CD14-positive monocyte (primary cell): ENCODE results near the gene ATG7. TPM values are rescaled to one million over a fixed set of nuclear protein-coding genes. Genes with fewer than 3 reads are reported as not detected.

Source experiments
- DNase-seq, 3 donors: peaks; one replicate each; pipeline ENCODE4 v3.0.0-alpha.2; 2011 to 2022
- H2AFZ ChIP-seq: 2 replicates; pipeline ENCODE4 v1.6.0; 2012; ENCODE audit warnings: mild to moderate bottlenecking, low read depth, low read length, inconsistent platforms; ENCODE audit not compliant: insufficient read depth, poor library complexity, severe bottlenecking
- H3K27ac ChIP-seq, 2 donors: 1 replicate in 1 of 2; 2 replicates in 1 of 2; pipeline ENCODE4 v1.5.1; 2012 to 2013; ENCODE audit warnings: low read length in 2 of 2, control low read depth in 1 of 2, inconsistent platforms in 1 of 2, low read depth in 1 of 2, mild to moderate bottlenecking in 1 of 2
- H3K27me3 ChIP-seq, 2 donors: one replicate each; pipeline versions ENCODE4 v1.6.0 to v1.6.1; 2011 to 2013; ENCODE audit warnings: low read length in 2 of 2; ENCODE audit not compliant: control insufficient read depth in 2 of 2, insufficient read depth in 2 of 2
- H3K36me3 ChIP-seq, 2 donors: replicated peaks in 1 of 2; 1 replicate in 1 of 2; 2 replicates in 1 of 2; pipeline versions ENCODE4 v1.5.1 to v1.6.1; 2012 to 2013; ENCODE audit warnings: low read length in 2 of 2, control low read depth in 1 of 2, inconsistent platforms in 1 of 2, mild to moderate bottlenecking in 1 of 2; ENCODE audit not compliant: insufficient read depth in 2 of 2, control insufficient read depth in 1 of 2
- H3K4me1 ChIP-seq, 2 donors: 1 replicate in 1 of 2; 2 replicates in 1 of 2; pipeline versions ENCODE4 v1.5.1 to v1.6.1; 2012 to 2013; ENCODE audit warnings: low read length in 2 of 2, control low read depth in 1 of 2, inconsistent platforms in 1 of 2, mild to moderate bottlenecking in 1 of 2, moderate library complexity in 1 of 2; ENCODE audit not compliant: insufficient read depth in 2 of 2, control insufficient read depth in 1 of 2
- H3K4me2 ChIP-seq: replicated peaks from 2 replicates; pipeline ENCODE3; 2012; ENCODE audit warnings: low read length, moderate library complexity, mild to moderate bottlenecking; ENCODE audit not compliant: poor library complexity, severe bottlenecking; ENCODE audit errors: extremely low read depth
- H3K4me3 ChIP-seq, 3 experiments: fragments of 200-600 bp in 1 of 3; sonication (generic) in 1 of 3; replicated peaks in 1 of 3; 1 replicate in 2 of 3; 2 replicates in 1 of 3; pipeline ENCODE4 v1.5.1; 2011 to 2013; ENCODE audit warnings: low read length in 3 of 3, mild to moderate bottlenecking in 3 of 3, control low read depth in 2 of 3, low read depth in 2 of 3, inconsistent platforms in 1 of 3, moderate library complexity in 1 of 3
- H3K79me2 ChIP-seq: 2 replicates; pipeline ENCODE4 v1.6.0; 2012; ENCODE audit warnings: mild to moderate bottlenecking, control low read depth, inconsistent platforms, low read length, moderate library complexity; ENCODE audit not compliant: insufficient read depth
- H3K9ac ChIP-seq: 2 replicates; pipeline ENCODE4 v1.6.0; 2017; ENCODE audit warnings: low read length, mild to moderate bottlenecking; ENCODE audit not compliant: insufficient read depth, poor library complexity, severe bottlenecking
- H3K9me3 ChIP-seq, 2 donors: replicated peaks in 1 of 2; 1 replicate in 1 of 2; 2 replicates in 1 of 2; pipeline versions ENCODE4 v1.5.1 to v1.6.1; 2012 to 2013; ENCODE audit warnings: low read length in 2 of 2, control low read depth in 1 of 2; ENCODE audit not compliant: control insufficient read depth in 1 of 2, insufficient read depth in 1 of 2
- H4K20me1 ChIP-seq: 2 replicates; pipeline ENCODE4 v1.6.0; 2012; ENCODE audit warnings: mild to moderate bottlenecking, low read length, control low read depth, moderate library complexity; ENCODE audit not compliant: insufficient read depth
- H3K27ac Mint-ChIP-seq, 7 donors: one replicate each; pipeline ENCODE4 v1.8.0; 2020; ENCODE audit warnings: mild to moderate bottlenecking in 7 of 7, mixed read lengths in 7 of 7, moderate library complexity in 6 of 7, inconsistent platforms in 2 of 7
- H3K27me3 Mint-ChIP-seq, 3 donors: one replicate each; pipeline ENCODE4 v1.8.0; 2021 to 2022; ENCODE audit warnings: low read depth in 3 of 3, mild to moderate bottlenecking in 3 of 3, mixed read lengths in 3 of 3, moderate library complexity in 3 of 3, inconsistent platforms in 1 of 3
- H3K36me3 Mint-ChIP-seq, 2 donors: one replicate each; pipeline ENCODE4 v1.8.0; 2020; ENCODE audit warnings: mixed read lengths in 2 of 2, inconsistent platforms in 1 of 2, mild to moderate bottlenecking in 1 of 2
- H3K4me1 Mint-ChIP-seq: one replicate; pipeline ENCODE4 v1.8.0; 2020; ENCODE audit warnings: mild to moderate bottlenecking, mixed read lengths
- H3K4me3 Mint-ChIP-seq, 2 donors: one replicate each; pipeline ENCODE4 v1.8.0; 2020; ENCODE audit warnings: mild to moderate bottlenecking in 2 of 2, mixed read lengths in 2 of 2, moderate library complexity in 1 of 2
- H3K9me3 Mint-ChIP-seq, 7 donors: one replicate each; pipeline ENCODE4 v1.8.0; 2020 to 2022; ENCODE audit warnings: mixed read lengths in 7 of 7, mild to moderate bottlenecking in 6 of 7, moderate library complexity in 6 of 7, inconsistent platforms in 2 of 7
- WGBS: methylation state at CpG from one replicate; pipeline ENCODE4 v1.1.5; 2013; ENCODE audit warnings: missing lambda C conversion rate; ENCODE audit not compliant: insufficient coverage; 5-methylcytosine and 5-hydroxymethylcytosine counted together
- intact Hi-C, 2 donors: fragments of 100-400 bp; cut with micrococcal nuclease; formaldehyde crosslinking; loops; one replicate each; pipeline versions ENCODE4 v1.15.0 to v1.15.1; 2023
- polyA plus RNA-seq, 3 donors: library from polyadenylated mRNA; depleted of rRNA in 1 of 3; unstranded in 2 of 3; stranded (reverse) in 1 of 3; fragments of 300-500 nt in 2 of 3; fragments of >200 nt in 1 of 3; fragmentation: Illumina TruSeq in 2 of 3; gene quantifications; 1 replicate in 2 of 3; 2 replicates in 1 of 3; pipeline ENCODE4 v1.2.3, GENCODE V29; 2012 to 2021
- TF ChIP-seq, protein P1 (sequence below): fragments of 200-600 bp; IDR thresholded peaks from one replicate; pipeline ENCODE4 v1.8.0; 2022; ENCODE audit warnings: antibody characterized with exemption, mild to moderate bottlenecking

Gene ATG7
- polyA plus RNA-seq, 3 donors, result 57.4 to 101 (median 89.7) TPM

DNA sequence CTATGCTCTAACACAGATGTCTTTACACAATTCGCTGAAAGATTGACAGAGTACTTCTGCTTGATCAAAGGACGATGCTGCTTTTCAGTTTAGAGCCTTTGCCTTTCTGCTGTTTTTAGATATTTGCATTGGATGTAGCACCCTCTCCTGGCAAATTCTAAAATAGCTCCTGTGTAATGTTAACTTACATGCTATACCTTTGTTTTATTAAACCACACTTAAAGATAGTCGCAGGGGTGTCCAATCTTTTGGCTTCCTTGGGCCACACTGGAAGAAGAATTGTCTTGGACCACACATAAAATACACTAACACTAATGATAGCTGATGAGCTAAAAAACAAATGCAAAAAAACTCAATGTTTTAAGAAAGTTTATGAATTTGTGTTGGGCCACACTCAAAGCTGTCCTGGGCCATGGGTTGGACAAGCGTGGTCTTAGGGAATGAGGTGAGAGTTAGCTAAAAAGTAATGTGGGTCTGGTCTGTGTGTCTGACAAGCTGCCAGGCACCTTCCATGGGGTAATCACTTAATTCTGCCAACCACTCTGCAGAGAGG is 62.9 kb downstream of the ATG7 start:
- DNase-seq, result peak; percentile 9 to 27 (median 19)
- Mint-ChIP-seq H3K4me3 (no peak overlapping the region), H3K9me3 (no peaks in the 10 kb centered on the region), H3K36me3 (peaks cover 62 to 91% of the 10 kb centered on the region in 2 donors), H3K27me3 (no peaks in the 10 kb centered on the region), H3K4me1 (no peaks in the 10 kb centered on the region), H3K27ac (no peak overlapping the region)
- H3K79me2 ChIP-seq, result no peaks in the 10 kb centered on the region
- no peak overlapping the region for H2AFZ ChIP-seq
- H3K4me1 ChIP-seq, result no peaks in the 10 kb centered on the region
- peaks cover 39% of the 10 kb centered on the region for H4K20me1 ChIP-seq
- no peaks in the 10 kb centered on the region for H3K27me3 ChIP-seq
- H3K27ac ChIP-seq, result no peak overlapping the region
- H3K9me3 ChIP-seq, result no peaks in the 10 kb centered on the region
- H3K9ac ChIP-seq, result no peak overlapping the region
- intact Hi-C loops, result loop anchor here in 1 of 2 donors (10.0 kb wide), 2 partner anchors 390 to 580 kb away; no protein-coding TSS in a partner anchor
- TF ChIP-seq, protein P1, sequence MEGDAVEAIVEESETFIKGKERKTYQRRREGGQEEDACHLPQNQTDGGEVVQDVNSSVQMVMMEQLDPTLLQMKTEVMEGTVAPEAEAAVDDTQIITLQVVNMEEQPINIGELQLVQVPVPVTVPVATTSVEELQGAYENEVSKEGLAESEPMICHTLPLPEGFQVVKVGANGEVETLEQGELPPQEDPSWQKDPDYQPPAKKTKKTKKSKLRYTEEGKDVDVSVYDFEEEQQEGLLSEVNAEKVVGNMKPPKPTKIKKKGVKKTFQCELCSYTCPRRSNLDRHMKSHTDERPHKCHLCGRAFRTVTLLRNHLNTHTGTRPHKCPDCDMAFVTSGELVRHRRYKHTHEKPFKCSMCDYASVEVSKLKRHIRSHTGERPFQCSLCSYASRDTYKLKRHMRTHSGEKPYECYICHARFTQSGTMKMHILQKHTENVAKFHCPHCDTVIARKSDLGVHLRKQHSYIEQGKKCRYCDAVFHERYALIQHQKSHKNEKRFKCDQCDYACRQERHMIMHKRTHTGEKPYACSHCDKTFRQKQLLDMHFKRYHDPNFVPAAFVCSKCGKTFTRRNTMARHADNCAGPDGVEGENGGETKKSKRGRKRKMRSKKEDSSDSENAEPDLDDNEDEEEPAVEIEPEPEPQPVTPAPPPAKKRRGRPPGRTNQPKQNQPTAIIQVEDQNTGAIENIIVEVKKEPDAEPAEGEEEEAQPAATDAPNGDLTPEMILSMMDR, result peak; percentile 61
- H3K4me3 ChIP-seq, result no peak overlapping the region
- WGBS, result 100% methylated on average over 1 of the region's 4 CpGs
- peaks cover 65 to 94% of the 10 kb centered on the region in 2 donors for H3K36me3 ChIP-seq
- H3K4me2 ChIP-seq, result no peak overlapping the region

DNA sequence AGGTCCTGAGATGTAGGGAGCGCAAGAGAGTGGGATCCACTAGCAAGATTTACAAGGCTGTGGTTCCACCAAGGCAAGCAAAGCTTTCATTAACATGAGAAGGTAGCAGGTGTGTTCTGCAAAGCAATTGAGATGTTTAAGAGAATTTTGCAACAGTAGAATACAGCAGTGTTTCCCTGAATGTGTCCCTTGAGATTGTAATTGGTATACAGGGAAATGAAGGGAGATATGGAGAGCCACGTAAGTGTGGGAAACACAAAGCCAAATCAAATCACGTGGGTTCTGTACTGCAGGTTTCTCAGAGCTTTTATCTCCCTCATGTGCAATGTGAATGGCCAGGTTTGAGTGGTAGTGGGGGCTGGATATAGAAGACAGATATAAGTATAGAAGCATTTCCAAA is 67.3 kb downstream of the ATG7 start:
- Histone ChIP-seq H3K27ac (no peak overlapping the region), H3K4me3 (no peak overlapping the region), H2AFZ (no peak overlapping the region), H3K4me1 (no peaks in the 10 kb centered on the region), H3K79me2 (no peaks in the 10 kb centered on the region), H3K36me3 (peaks cover 77 to 94% of the 10 kb centered on the region in 2 donors), H3K9ac (no peak overlapping the region), H4K20me1 (peaks cover 28% of the 10 kb centered on the region), H3K4me2 (no peak overlapping the region), H3K9me3 (no peaks in the 10 kb centered on the region), H3K27me3 (no peaks in the 10 kb centered on the region)
- H3K36me3 Mint-ChIP-seq, result peaks cover 64 to 90% of the 10 kb centered on the region in 2 donors
- DNase-seq, result no peak
- peak overlapping the region in 4 of 7 donors; percentile 13 to 81 (median 36) for H3K27ac Mint-ChIP-seq
- H3K4me1 Mint-ChIP-seq, result no peaks in the 10 kb centered on the region
- H3K4me3 Mint-ChIP-seq, result no peak overlapping the region
- peaks cover 0 to 2% (median 0%) of the 10 kb centered on the region in 3 donors for H3K27me3 Mint-ChIP-seq
- peaks cover 0 to 1% (median 0%) of the 10 kb centered on the region in 7 donors for H3K9me3 Mint-ChIP-seq
- whole genome bisulfite sequencing, result 100% methylated on average over 1 of the region's 3 CpGs
- TF ChIP-seq, protein P1, result no peak
- intact Hi-C loops, result loop anchor here in 1 of 2 donors (10.0 kb wide), 2 partner anchors 395 to 585 kb away; no protein-coding TSS in a partner anchor
